Measurements from ENCODE around the gene PIK3C3.

- peak; percentile 78 for TF ChIP-seq CTCF (IDR thresholded peaks at IDR 0.05; ENCODE audit: poor library complexity)
- no peak for TF ChIP-seq EZH2phosphoT487 (IDR thresholded peaks at IDR 0.05; ENCODE audit: low read depth, severe bottlenecking, unreplicated experiment)
- no peak for TF ChIP-seq EZH2 (IDR thresholded peaks at IDR 0.05; ENCODE audit: borderline replicate concordance)
These were observed 48.4 kb upstream of the PIK3C3 start for GRCh38 chr18:41906528-41907146.
